Skin epidermis (tissue), 12 donors: ENCODE results near the gene TCAF1.
A peak's percentile ranks its signal among the peaks of the same experiment; 100 is the strongest.

ENCODE experiments used
- H3K27ac ChIP-seq, 21 experiments: fragments of 200-600 bp; sonication (generic) in 11 of 21; one replicate each; pipeline ENCODE4 v1.5.0; 2020; ENCODE audit warnings: mild to moderate bottlenecking in 3 of 21, inconsistent platforms in 2 of 21, moderate library complexity in 2 of 21
- H3K4me3 ChIP-seq, 7 experiments: fragments of 200-600 bp; sonication (generic) in 2 of 7; one replicate each; pipeline ENCODE4 v1.5.0; 2020; ENCODE audit warnings: inconsistent platforms in 2 of 7, mild to moderate bottlenecking in 2 of 7, moderate library complexity in 1 of 7

Gene TCAF1

DNA sequence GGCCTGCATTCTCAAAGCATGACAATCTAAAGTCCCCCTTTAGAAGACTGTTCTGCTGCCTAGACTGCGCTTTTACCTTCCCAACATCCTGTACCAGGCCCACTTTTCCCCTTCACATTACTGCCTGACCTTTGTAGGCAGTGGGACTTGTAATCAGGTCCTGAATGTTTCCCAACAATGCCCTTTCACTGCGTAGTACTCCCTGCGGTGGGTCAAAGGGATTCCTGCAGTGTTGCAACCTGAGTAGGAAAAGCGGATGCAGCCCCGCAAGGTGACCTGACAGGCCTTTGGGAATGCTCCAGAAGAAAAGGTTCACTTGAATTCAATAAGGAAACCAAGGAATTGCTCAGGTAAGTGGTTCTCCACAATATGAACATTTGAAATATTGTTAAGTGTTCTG is 4.9 kb upstream of the TCAF1 start:
- no peak overlapping the region for H3K27ac ChIP-seq
- no peak overlapping the region for H3K4me3 ChIP-seq

DNA sequence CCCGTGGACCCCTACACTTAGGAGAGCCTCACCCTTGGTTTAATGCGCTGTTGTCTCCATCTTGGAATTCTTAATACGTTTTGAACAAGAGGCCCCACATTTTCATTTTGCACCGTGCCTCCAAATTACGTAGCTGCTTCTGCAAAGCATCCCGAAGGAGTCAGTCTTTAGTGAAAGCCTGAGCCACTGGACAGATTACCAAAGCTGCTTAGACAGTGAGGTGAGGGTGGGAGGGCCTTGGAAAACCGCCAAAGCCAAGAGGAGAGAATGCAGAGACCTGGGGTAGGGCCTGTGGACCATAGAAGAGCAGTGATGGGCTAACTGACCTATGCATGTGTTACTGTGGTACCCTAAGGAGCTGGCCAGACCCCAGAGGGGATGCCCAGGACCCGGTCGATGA is 4.2 kb upstream of the TCAF1 start:
- H3K27ac ChIP-seq, result no peak overlapping the region

DNA sequence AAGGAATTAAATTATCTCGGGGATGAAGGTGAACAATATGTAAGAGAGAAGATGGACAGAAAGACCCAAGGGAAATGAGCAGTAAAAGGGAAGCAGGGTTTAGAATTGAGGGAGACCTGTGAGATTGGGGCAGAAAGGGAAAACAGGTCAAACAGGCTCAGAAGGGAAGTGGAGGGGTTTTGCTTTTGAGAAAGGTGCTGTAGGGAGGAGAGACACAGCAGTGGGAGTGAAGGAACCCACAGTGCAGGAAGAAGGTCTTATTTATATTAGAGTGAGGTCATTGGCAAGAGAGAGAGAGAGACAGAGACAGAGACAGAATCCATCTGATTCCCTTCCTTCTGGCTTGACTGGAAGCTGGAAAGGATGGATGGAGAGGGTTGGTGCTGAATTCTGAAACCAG is 3.5 kb upstream of the TCAF1 start:
- H3K27ac ChIP-seq, result no peak overlapping the region
- H3K4me3 ChIP-seq, result no peak overlapping the region

More for the DNA sequence above, 4.2 kb upstream of the TCAF1 start:
- no peak overlapping the region for H3K4me3 ChIP-seq

DNA sequence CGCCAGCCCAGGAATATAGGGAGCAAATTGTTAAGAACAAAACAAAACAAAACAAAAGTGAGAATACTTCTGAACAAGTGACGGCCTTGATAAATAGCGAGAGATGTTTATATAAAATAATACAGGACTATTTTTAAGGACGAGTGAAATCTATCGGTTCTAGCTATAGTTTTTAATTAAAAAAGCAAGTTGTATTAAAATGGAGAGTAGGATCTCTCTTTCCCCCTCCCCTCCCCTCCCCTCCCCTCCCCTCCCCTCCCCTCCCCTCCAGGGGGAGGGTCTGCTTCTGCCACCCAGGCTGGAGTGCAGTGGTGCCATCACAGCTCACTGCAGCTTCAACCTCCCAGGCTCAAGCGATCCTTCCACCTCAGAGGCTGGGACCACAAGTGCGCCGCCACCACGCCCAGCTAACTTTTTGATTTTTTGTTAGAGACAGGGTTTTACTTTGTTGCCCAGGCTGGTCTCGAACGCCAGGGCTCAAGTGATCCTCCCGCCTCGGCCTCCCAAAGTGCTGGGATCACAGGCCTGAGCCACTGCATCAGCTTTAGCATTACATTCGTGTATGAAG is 440 bp upstream of the TCAF1 start:
- H3K27ac ChIP-seq, result peak overlapping the region in 20 of 21 experiments; percentile 7 to 96 (median 90)

DNA sequence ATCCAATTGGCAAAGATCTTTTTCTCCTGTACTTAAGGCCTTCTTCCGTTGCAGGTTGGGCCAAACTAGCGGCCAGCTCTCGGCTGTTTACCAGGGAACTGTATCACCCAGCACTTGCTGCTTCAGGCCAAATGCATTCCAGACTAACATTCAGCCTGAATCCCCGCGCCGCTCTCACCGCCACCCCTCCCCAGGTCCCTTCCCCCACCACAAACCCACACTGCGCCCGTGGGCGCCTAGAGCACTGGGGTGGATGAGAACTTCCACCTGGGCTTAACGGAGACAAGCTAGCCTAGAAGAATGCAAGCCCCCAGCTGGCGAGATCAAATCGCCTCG is 676 bp downstream of the TCAF1 start:
- Histone ChIP-seq H3K4me3 (peak overlapping the region; percentile 69 to 87 (median 79)), H3K27ac (peak overlapping the region; percentile 56 to 96 (median 90))

More for the DNA sequence above, 440 bp upstream of the TCAF1 start:
- H3K4me3 ChIP-seq, result peak overlapping the region; percentile 69 to 87 (median 79)

DNA sequence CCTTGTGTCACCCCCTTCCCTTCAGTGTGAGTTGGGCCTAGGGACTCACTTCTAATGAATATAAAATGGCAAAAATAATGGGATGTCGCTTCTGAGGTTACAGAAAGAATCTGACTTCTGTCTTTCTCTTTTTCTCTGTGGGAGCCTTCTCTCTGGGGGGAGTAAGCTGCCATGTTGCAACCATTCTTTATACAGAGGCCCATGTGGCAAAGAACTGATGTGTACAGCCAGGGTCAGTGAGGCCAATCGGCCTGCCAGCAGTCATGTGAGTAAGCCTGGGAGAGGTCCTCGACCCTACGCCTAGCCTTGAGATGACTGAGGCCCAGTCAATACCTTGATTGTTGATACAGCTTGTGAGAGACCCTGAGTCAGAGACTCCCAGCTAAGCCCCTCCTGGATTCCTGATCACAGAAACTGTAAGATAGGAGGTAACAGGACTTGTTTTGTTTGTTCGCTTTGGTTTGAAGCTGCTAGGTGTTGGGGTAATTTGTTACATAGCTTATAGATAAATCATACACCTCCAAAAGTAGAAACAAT is 1.7 kb downstream of the TCAF1 start:
- peak overlapping the region in 4 of 21 experiments; percentile 11 to 47 (median 32) for H3K27ac ChIP-seq

DNA sequence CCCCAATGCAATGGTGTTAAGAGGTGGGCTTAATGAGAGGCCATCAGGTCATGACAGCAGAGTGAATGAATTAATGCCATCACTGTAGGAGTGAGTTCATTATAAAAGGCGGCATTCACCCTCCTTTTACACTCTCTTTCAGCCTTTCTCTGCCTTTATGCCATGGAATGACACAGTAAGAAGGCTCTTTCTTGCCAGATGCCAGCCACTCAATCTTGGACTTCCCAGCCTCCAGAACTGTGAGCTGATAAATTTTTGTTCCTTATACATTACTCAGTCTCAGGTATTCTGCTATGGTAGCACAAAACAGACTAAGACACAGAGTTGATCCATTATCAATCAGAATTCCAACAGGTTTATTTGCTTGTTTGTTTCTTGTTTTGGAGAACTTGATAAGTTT is 3.2 kb downstream of the TCAF1 start:
- Histone ChIP-seq H3K27ac (no peak overlapping the region), H3K4me3 (no peak overlapping the region)

More for the DNA sequence above, 1.7 kb downstream of the TCAF1 start:
- H3K4me3 ChIP-seq, result peak overlapping the region in 1 of 7 experiments; percentile 87

DNA sequence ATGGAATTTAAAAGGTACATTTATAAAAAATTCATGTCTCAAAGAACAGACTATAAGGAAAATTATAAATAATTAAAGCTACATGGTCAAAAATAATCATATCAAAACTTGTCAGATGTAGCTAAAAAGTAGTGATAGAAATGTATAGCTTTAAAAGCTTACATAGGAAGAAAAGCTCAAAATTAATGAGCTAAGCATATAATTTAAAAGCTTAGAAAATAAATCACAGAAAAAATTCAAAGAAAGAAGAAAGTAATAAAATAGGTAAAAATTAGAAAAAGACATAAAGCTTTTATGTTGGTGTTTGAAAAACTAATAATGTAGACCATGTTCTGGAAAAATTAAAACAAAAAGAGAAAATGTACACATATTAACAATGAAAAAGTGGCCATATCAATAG is 5.3 kb downstream of the TCAF1 start:
- Histone ChIP-seq H3K4me3 (no peak overlapping the region), H3K27ac (no peak overlapping the region)

DNA sequence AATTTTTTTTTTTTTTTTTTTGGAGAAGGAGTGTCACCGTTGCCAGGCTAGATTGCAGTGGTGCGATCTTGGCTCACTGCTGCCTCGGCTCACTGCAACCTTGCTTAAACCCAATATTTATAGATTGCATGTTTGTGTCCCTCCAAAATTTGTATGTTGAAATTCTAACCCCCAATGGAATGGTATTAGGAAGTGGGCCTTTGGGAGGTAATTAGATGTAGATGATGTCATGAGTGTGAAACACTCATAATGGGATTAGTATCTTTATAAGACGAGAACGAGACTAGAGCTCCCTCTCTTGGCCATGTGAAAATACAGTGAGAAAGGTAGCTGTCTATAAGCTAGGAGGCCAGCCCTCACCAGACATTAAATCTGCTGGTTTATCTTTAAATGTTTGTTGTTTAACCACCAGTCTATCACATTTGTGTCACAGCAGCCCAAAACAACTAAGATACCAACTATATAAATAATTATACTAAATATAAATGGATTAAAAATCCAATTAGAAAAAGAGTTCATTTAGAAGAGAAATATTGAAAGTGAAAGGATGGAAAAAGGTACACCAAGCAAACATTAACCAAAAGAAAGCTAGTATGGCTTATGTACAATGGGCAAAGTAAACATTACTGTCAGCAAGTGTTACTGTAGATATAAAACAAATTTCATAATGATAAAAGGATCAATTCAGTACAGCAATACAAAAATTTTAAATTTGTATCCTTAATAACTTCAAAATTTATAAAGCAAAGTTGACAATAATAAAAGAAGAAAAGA is 9.3 kb downstream of the TCAF1 start:
- H3K27ac ChIP-seq, result no peak overlapping the region
- H3K4me3 ChIP-seq, result no peak overlapping the region

DNA sequence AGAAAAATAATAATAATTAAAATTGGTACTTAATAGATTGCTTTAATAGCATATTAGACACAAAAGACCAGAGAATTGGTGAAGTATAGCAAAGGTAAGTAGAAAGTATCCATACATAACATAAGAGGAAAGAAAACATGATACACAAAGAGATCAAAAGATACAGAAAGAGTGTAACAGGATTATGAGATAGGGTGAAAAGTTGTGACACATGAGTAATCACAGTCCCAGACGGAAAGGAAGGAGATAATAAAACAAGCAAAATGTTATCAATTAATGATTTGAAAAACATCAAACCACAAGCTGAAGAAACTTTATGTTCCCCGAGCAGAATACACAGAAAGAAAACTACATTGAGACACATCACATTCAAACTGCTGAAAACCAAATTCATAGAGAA is 10.5 kb downstream of the TCAF1 start:
- H3K27ac ChIP-seq, result no peak overlapping the region
- H3K4me3 ChIP-seq, result no peak overlapping the region

DNA sequence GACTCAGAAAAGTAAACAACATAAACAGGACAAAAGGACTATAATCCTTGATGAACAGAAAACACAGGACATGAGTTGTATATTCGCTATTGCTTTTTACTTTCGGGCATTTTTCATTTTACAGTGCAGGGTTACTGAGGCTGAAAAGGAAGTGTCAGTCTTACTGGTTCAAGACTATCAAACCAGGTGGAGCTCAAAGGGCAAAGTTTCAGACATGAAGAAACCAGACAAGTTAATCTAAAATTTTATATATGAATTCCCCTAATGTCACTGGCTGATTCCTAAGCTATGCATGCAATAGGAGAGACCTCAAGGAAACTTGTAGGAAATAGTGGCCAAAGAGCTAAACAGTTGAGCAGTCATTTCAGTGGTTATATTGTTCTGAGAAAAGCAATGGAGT is 11.4 kb downstream of the TCAF1 start:
- Histone ChIP-seq H3K4me3 (no peak overlapping the region), H3K27ac (no peak overlapping the region)

DNA sequence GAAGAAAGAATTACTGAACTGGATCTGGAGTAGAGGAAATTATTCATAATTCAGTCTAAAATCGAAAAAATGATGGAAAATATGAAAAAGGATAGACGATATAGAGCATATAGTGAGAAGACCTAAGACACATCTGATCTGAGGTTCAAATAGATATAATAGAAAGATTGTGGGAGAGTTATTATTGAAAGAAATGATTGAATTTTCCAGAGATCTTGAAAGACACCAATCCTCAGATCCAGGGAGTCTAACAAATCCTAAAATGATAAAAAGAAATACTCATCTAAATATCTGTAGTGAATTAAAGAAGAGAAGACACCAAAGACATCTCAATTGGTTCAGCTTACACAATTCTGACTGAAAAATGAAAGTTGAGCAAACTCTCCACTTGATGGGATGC is 12.9 kb downstream of the TCAF1 start:
- no peak overlapping the region for H3K27ac ChIP-seq
- no peak overlapping the region for H3K4me3 ChIP-seq

DNA sequence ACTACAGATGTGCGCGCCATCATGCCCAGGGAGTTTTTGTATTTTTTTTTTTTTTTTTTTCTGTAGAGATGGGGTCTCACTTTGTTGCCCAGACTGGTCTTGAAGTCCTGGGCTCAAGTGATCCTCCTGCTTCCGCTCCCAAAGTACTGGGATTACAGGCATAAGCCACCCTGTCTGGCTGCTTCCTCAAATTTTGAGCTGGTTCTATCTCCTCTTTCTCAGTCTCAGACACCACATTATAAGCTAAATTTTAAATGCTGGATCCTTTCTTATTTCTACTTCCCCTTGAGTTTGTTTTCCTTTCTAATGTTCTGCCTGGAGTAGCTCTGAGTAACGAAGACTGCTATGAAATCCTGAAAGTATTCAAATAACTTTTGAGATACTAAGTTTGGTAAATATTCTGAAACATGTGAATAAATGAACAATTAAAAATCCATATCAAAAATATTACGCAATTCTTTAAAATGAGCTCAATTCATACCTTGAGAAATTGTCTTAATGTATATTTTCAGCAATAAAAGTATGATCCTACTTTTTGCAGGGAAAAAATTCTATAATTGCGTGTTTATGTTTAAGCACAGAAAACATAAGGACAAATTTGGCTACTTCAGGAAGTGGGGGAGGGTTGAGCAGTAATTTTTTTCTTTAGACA is 15.0 kb downstream of the TCAF1 start:
- H3K27ac ChIP-seq, result no peak overlapping the region
- H3K4me3 ChIP-seq, result no peak overlapping the region

DNA sequence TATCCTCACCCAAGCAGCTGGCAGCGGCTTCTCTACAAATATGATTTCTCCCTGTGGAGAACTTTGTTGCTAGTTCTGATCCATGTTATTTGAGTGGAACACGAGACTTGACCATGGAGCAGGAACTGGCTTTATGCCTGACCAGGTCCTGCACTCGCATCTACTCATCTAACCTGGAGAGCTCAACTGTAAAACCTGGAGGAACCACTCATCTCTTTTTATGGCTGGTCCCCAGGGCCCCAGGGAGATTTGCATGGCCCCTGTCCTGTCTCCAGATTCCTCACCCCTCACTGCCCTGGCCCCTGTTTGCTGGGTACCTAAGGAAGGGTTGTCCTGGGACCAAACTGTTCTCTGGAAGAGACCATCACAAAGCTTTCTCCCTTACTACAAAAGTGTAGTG is 16.0 kb downstream of the TCAF1 start:
- Histone ChIP-seq H3K27ac (no peak overlapping the region), H3K4me3 (no peak overlapping the region)

DNA sequence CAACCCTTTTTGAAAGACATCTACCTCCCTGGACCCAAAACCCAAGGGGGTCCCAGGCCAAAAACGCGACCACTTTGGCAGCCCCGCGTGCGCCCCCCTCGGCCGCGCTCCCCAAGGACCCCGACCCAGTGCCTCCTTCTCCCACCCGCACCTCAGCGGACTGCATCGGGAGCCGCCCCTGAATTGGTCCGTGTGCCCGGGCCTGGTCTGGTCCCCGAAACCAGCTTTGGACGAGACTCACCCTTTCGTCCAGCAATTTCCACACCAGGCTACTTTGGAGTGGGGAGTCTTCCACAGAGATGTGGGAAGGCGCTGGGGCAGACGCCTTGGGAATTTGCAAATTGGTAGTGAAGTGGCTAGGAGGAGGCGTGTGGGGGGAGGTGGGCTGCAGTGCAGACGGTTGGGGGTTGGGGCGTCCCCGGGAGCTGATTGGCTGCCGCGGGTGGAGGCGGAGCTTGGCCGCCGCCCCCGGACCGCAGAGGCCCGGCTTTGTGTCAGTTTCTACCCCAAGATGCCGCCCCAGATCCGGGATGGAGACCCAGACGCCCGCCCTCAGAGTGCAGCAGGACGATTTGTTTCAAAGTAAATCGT is 16.9 kb downstream of the TCAF1 start:
- Histone ChIP-seq H3K27ac (no peak overlapping the region), H3K4me3 (peak overlapping the region; percentile 4 to 37 (median 21))

DNA sequence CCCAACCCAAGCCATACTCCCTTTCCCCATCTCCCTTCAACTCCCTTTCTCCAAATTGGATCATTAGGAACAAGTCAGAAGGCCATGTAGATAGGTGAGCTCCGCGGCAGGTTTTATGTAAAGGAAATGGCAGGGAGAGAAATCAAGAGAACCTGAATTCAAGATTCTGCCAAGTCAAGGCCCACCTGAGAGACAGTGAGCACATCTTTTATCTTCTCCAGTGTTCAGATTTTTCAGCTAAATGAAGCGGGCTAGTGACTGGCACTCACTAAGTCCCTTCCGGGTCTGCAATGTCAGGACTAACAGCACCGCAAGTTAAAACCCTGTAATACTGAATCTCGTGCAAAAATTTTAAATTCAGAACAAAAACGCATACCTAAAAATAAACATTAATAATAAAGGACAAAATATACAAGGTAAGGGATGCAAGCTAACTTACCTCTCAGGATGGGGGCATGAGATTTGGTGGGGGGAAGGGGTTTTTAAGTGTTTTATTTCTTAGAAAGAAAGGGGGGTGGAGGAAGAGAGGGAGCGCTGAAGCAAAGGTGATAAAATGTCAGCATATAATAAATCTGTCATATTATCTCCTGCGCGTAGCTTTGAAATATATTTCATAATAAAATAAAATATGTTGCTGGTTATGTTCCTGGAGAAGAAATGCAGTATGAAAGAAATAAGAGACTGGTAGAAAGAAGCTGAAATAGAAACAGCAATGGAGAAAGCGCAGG is 17.6 kb downstream of the TCAF1 start:
- H3K4me3 ChIP-seq, result peak overlapping the region in 6 of 7 experiments; percentile 13 to 37 (median 24)
- no peak overlapping the region for H3K27ac ChIP-seq

DNA sequence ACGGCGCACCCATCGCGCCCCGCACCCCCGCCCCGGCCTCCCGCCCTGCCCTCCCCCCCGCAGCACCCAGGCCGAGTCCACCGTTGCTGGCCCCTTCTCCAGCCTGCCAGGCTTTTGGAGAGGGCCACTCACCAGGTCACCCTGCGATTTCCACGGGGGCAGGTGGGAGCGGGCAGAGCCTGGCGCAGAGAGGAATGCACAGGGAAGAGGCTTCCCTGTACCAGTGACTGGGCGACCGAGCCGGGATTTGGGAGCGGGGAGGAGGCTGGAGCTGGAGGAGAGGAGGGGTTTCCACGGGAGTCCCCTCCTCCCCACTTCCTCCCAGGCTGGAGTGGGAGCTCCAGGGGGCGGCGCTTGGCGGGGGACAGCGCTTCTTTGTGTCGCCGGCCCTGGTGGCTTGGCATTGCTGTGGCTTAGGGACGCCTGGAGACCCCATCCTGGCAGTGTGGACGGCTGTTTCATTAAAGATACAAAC is 19.3 kb downstream of the TCAF1 start:
- Histone ChIP-seq H3K4me3 (peak overlapping the region; percentile 27 to 62 (median 39)), H3K27ac (peak overlapping the region in 14 of 21 experiments; percentile 3 to 83 (median 43))

DNA sequence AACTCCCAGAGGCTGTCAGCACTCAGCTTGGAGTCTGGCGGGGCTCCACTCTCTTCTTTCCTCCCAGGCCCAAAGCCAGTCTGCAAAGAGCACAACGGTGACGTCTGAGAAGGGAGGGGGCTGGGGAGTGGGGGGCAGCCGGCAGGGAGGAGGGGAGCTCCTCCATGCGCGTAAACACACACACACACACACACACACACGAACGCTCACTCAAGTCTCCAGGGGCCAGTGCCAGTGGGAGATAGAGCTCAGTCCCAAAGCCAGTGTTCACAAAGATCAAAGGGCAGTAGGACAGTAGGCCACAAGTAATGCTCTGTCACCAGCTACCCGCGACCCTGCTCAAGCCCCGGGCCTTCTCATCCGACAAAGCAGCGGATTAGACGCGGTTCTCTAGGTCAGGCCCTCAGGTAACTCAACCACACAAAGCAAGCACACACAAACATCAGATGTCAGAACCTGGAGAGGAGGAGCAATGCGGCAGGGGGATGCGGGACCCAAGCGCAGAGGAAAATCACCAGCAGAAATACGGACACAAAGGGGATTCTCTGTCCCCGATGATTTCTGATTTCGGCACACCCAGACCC is 19.9 kb downstream of the TCAF1 start:
- Histone ChIP-seq H3K4me3 (peak overlapping the region; percentile 27 to 62 (median 39)), H3K27ac (peak overlapping the region in 13 of 21 experiments; percentile 3 to 83 (median 47))

DNA sequence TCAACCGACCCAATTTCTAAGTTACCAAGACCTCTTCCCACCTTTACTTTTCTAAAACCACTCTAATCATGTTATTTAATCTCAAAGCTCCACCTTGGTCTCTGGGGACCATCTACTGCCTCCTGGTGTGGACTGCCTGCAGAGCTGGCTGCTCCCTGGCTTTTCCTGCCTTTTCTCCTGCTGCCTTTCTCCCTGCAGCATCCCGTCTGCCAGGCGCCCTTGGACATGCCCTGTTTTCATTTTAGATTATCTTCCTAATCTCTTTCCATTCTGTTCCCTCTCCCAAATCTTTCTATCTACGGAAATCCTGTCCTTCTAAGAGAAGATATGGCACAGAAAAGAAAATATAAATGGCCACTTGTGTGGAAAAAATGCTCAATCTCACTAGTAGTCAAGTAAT is 23.1 kb downstream of the TCAF1 start:
- H3K4me3 ChIP-seq, result no peak overlapping the region

More for the DNA sequence above, 23.1 kb downstream of the TCAF1 start:
- H3K27ac ChIP-seq, result no peak overlapping the region
